Hematopoietic multipotent progenitor cell (in vitro differentiated cells): Measurements from ENCODE around the gene GAS7. TPM values are rescaled to one million over a fixed set of nuclear protein-coding genes. Genes with fewer than 3 reads are reported as not detected.
A peak's percentile ranks its signal among the peaks of the same experiment; 100 is the strongest.
"Not testable (repeated sequence)": the region's sequence is repeated elsewhere in the genome, so short reads cannot be mapped to it uniquely, and the experiment has no call there.

Experiments
- DNase-seq, 3 donors: peaks; one replicate each; pipeline ENCODE4 v3.0.0-alpha.2; 2011 to 2015; ENCODE audit warnings: low read depth in 2 of 3, low spot score in 2 of 3
- total RNA-seq: library from RNA; depleted of rRNA; stranded (reverse); fragments of >200 nt; gene quantifications from one replicate; pipeline ENCODE4 v1.2.3, GENCODE V29; 2012

GAS7 gene
- total RNA-seq, 1 donor: 16.2 TPM

- DNase-seq: peak in 1 of 3 donors; percentile 33
These were observed 269.6 kb downstream of the GAS7 start for GRCh38 chr17:9928601-9929333.

- DNase-seq: no peak
These were observed 272.1 kb downstream of the GAS7 start for GRCh38 chr17:9926150-9926804.

DNA sequence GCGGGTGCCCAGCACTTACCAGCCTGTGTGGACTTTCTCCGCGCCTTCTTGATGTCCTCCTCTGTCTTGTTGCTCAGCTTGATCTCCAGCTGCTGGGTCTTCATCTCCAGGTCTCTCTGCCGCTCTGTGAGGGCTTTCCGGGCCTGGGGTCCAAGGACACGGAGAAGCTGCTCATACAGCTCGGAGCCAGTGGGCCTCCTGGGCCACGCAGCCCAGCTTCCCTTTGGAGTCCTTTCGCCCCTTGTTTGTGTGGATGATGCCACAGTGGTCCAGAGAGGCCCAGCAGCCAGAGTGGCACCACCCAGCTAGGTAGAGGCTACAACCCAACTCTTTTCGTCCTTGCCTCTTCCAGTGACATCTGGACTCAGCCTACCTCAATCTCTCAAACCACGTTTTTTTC lies 272.9 kb downstream of the GAS7 start:
- no peak for DNase-seq

- DNase-seq: peak; percentile 3 to 87 (median 50)
These were observed 273.6 kb downstream of the GAS7 start for GRCh38 chr17:9924735-9925191.

DNA sequence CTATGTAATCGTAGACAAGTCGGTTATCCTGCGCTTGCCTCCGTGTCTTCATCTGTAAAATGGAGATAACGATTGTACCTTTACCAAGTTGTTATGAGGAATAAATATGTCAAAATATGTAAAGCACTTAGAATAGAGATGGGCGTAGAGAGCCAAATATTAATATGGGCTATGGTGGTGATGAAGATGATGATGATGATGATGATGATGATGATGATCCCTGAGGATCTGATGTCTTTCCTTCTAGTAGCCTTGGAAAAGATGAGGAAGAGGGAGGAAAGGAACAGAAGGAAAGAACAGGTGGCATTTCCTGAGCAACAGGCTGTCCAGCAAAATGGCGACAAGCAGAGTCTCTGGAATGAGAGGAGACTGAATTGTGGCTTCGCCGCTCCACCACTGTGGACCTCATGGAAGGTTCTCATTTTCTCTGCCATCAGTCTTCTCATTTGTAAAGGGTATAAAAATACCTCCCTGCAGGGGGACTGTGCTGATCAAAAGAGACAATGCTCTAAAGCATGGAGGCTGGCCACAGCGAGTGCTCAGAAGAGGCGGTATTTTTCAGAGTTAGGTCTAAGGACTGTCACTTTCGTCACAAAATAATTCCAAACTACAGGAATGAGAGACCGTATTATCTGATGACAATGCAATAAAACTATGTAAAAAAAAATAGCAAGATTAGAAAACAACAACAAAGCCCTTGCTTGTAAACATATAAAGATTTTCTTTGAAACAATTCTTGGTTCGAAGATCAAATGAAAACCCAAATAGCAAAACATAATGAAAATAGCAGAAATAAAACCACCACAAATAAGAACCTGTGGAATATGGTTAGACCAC lies 276.2 kb downstream of the GAS7 start:
- no peak for DNase-seq

DNA sequence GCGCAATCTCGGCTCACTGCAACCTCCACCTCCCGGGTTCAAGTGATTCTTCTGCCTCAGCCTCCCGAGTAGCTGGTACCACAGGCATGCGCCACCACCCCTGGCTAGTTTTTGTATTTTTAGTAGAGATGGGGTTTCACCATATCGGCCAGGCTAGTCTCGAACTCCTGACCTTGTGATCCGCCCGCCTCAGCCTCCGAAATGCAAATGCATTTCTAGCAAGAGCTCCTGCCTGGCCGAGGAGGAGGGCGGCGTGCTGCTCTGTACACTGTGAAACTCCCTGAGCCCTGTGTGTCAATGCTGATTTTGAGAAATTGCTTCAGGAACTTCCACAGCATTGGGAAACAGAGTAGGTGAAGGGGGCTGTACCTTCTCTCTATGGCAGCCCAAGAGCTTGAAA lies 277.2 kb downstream of the GAS7 start:
- not testable (repeated sequence) for DNase-seq

GRCh38 chr17:9918804-9919352 lies 279.5 kb downstream of the GAS7 start:
- DNase-seq: no peak

- no peak for DNase-seq
These were observed 280.1 kb downstream of the GAS7 start for GRCh38 chr17:9918352-9918751.

- no peak for DNase-seq
These were observed 280.6 kb downstream of the GAS7 start for GRCh38 chr17:9917801-9918200.

- no peak for DNase-seq
These were observed 281.3 kb downstream of the GAS7 start for GRCh38 chr17:9917131-9917530.

DNA sequence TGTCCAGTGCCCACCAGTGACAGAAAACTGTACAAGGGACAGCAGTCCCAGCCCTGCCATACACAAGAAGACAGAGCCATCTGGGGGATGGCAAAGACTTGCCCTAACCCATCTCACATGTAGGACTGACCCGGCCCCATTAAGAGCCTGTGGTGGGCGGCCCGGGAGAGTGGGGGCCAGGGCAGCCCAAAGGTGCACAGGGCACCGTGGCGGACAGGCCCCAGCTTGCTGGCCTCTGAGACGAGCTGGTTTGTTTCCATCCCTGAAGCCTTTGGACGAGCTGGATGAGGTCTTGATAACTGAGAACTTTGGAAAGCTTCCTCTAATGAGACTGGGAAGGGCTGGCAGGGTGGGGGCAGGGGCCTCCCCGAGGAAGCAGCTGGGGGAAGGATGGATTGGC lies 282.3 kb downstream of the GAS7 start:
- DNase-seq: no peak

- no peak for DNase-seq
These were observed 284.9 kb downstream of the GAS7 start for GRCh38 chr17:9913476-9913875.

DNA sequence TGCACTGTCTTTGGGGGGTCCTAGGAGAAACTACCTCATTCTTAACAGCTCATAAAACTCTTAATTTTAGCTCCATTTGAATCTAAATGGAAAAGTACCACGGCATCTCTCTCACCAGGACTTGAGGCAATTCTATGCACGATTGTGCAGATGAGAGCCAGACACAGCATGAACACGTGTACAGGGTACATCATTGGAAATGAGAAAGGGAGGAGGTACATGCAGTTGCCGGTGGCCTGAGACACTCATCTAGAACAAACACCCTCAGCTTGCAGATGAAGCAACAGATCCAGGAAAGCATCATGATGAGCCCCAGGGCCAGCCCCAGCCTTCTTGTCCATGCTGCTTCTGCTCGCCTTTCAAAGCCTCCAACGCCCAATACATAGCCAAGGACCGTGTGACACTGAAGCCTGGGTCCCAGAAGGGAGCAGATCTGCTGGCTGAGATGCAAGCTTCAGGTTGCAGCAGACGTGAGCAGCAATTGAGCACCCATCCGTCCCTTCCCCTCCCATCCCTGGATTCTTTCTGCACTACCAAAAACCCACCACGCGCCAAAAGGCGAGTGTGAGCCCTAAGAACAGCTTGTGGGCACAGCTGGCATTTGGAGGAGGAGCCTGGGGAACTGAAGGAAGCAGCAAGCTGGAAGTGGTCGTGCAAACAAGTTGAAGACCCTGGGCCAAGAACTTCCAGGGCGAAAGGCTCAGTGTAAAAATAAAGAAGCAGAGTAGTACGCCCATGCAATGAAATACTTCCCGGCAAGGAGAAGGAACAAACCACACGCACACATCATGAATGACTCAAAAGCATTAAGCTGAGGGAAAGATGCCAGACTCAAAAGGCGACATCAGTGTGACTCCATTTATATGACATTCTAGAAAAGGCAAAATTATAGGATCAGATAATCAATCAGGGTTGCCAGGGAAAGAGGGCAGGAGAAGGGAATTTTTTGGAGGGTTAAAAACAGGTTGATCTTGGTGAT lies 286.0 kb downstream of the GAS7 start:
- DNase-seq: no peak

GRCh38 chr17:9911089-9911488 lies 287.3 kb downstream of the GAS7 start:
- no peak for DNase-seq

DNA sequence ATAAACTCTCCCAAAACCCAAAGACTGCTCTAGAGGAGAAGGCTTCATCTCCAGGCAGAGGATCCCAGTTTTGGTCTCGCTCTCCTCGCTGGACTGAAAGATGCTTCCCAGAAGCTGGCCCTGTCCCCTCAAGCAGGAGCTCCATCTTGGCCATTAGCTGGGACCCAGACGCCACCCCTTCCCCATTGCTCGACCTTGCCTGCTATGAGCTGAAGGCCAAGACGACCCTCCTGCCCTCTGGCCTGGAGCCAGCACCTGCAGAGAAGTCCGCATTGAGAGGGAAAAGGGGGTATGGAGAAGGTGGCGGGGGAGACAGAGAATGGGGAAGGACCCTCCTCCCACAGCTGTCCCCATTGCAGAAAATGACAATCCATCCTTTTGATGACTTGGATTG lies 289.8 kb downstream of the GAS7 start:
- no peak for DNase-seq

DNA sequence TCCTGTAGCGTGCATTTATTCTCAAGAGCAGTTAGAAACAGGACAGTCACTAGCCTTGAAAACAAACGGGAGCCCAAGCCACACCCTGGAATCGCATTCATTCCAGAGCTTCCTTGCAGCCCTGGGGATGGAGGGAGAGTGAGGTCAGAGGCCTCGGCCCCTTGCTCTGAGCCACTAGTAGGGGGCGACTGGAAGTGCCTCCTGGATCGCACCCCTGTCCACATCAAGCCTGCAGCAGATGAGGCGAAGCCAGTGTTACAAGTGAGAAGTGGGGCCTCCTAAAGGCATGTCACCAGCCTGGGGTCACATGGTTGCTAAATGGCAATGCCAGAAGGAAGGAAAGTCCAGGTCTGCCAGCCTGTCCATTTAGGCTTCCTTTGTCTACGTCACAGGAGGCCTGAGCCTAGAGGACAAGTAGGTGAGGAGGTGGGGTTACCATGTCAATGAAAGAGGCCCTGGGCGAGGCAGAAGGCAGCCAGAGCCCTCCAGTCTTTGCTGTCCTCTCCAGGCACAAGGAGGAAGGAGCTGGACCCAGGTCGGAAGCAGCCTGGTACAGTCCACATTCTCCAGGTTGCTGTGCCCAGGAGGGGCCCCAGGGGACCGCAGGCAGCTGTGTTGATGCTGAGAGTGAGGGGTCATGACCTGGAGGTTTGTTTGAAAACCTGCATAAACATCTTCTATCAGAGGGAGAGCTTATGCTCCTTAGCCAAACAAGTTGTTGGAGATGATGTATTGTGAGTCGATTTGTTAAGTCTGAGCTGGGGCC lies 290.3 kb downstream of the GAS7 start:
- no peak for DNase-seq

DNA sequence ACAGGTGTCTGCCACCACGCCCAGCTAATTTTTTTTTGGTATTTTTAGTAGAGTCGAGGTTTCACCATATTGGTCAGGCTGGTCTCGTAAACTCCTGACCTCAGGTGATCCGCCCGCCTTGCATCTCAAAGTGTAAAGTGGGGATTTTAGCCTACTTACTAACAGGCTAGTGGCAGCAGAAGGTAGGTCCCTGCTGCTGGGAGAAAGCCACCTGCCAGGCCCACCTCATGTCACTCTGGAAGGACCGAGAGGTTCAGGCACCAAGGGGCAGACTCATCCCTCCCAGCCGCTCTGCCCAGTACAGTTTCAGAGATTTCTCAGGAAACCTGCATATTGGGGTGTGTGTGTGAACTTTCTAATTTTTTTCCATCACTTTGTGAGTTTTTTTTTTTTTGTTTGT lies 291.3 kb downstream of the GAS7 start:
- DNase-seq: no peak

- no peak for DNase-seq
These were observed 291.8 kb downstream of the GAS7 start for GRCh38 chr17:9906616-9907015.

DNA sequence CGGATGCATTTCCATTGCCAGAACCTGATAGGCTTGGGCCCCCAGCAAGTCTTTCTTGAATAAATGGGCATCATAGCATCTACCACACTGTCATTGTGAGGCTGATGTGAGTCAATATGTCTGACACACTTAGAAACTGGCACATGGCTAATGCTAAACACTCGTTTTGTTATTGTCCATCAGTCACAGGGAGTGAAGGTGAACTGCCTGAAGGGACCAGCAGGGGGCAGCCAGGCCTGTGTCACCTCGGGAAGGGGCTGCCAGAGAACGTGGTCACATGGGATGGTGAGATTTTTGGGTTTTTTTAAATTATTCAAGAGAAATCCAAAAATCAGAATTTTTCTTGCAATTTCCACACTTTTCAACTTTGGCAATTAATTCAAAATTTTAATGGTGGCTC lies 292.5 kb downstream of the GAS7 start:
- peak in 2 of 3 donors; percentile 26 to 45 for DNase-seq
